Epithelial cell of esophagus (primary cell): ENCODE data around the gene NRXN3.
A peak's percentile ranks its signal among the peaks of the same experiment; 100 is the strongest.

Experiments used
- DNase-seq: peaks from one replicate; pipeline ENCODE4 v3.0.0; 2010; ENCODE audit warnings: low read depth
- H3K4me3 ChIP-seq: 2 replicates; pipeline ENCODE4 v1.5.1; 2011; ENCODE audit warnings: mild to moderate bottlenecking, low read length, control low read depth
- CTCF ChIP-seq: IDR thresholded peaks from 2 replicates; pipeline ENCODE4 v1.5.1; 2011; ENCODE audit warnings: low read depth, mild to moderate bottlenecking, low read length, control low read depth, inconsistent platforms; ENCODE audit not compliant: insufficient read depth; ENCODE audit errors: missing control alignments

The NRXN3 gene

GRCh38 chr14:79705126-79705894 is 1535.1 kb downstream of the NRXN3 start:
- no peak overlapping the region for H3K4me3 ChIP-seq
- no peak for TF ChIP-seq CTCF
- DNase-seq = no peak

GRCh38 chr14:79706382-79706781 is 1536.2 kb downstream of the NRXN3 start:
- no peak for TF ChIP-seq CTCF
- H3K4me3 ChIP-seq = no peak overlapping the region
- DNase-seq = no peak

- no peak overlapping the region for H3K4me3 ChIP-seq
- no peak for TF ChIP-seq CTCF
- DNase-seq = peak; percentile 41
These were observed 1538.5 kb downstream of the NRXN3 start for GRCh38 chr14:79708426-79709388.

GRCh38 chr14:79709573-79709972 is 1539.4 kb downstream of the NRXN3 start:
- H3K4me3 ChIP-seq = no peak overlapping the region
- TF ChIP-seq CTCF = no peak
- no peak for DNase-seq

GRCh38 chr14:79712302-79712950 is 1542.3 kb downstream of the NRXN3 start:
- TF ChIP-seq CTCF = no peak
- no peak overlapping the region for H3K4me3 ChIP-seq
- DNase-seq = peak; percentile 34

GRCh38 chr14:79721399-79722084 is 1551.4 kb downstream of the NRXN3 start:
- no peak overlapping the region for H3K4me3 ChIP-seq
- no peak for TF ChIP-seq CTCF
- DNase-seq = peak; percentile 0
